Measurements from ENCODE around the gene ABLIM2. TPM values are rescaled to one million over a fixed set of nuclear protein-coding genes. Genes with fewer than 3 reads are reported as not detected.

ABLIM2 gene
- total RNA-seq, 1 experiment from 2014 or later, result 1.0 TPM

GRCh38 chr4:7943211-7943610 lies 215.4 kb downstream of the ABLIM2 start:
- Histone ChIP-seq H2BK20ac (ENCODE audit: low read depth, low read length, poor library complexity, severe bottlenecking) (no peak overlapping the region), H4K20me1 (ENCODE audit: control insufficient read depth, insufficient read depth, insufficient read length) (no peaks in the 10 kb centered on the region), H2BK12ac (ENCODE audit: insufficient read length, low read depth, low read length) (no peak overlapping the region), H3K9ac (ENCODE audit: extremely low read depth, insufficient read length, low read length) (no peak overlapping the region), H4K91ac (ENCODE audit: insufficient read length, low read depth, low read length) (no peak overlapping the region), H3K27ac (ENCODE audit: insufficient read length, low read depth, low read length) (no peak overlapping the region), H2AFZ (ENCODE audit: low read length) (no peak overlapping the region), H4K5ac (ENCODE audit: insufficient read length, low read depth, low read length) (no peak overlapping the region), H3K23ac (ENCODE audit: insufficient read length, low read depth, low read length) (no peak overlapping the region), H3K23me2 (ENCODE audit: insufficient read length, low read depth, low read length, poor library complexity, severe bottlenecking) (peaks cover 8% of the 10 kb centered on the region), H3K4me2 (ENCODE audit: insufficient read depth, insufficient read length, low read length) (no peak overlapping the region), H3K14ac (ENCODE audit: insufficient read depth, low read length) (no peak overlapping the region), H2BK120ac (ENCODE audit: low read depth, low read length, poor library complexity, severe bottlenecking) (no peak overlapping the region), H2BK5ac (ENCODE audit: insufficient read length, low read length) (no peak overlapping the region), H3T11ph (ENCODE audit: low read length) (no peak overlapping the region), H3K79me2 (ENCODE audit: insufficient read depth, low read length) (no peaks in the 10 kb centered on the region; the same call in 1 of the 2 replicates), H3K4me1 (ENCODE audit: insufficient read depth, low read length) (peaks cover 6% of the 10 kb centered on the region; the same call in 1 of the 2 replicates), H3K4ac (ENCODE audit: low read depth, low read length) (no peak overlapping the region), H2AK5ac (ENCODE audit: insufficient read length, low read length) (no peak overlapping the region), H3K27me3 (ENCODE audit: insufficient read depth, low read length) (no peaks in the 10 kb centered on the region), H3K79me1 (ENCODE audit: insufficient read depth, low read depth, low read length, poor library complexity, severe bottlenecking) (no peaks in the 10 kb centered on the region), H3K9me3 (ENCODE audit: control insufficient read depth, low read depth, low read length) (no peaks in the 10 kb centered on the region), H3K56ac (ENCODE audit: insufficient read length, low read depth, low read length) (no peak overlapping the region), H2BK15ac (ENCODE audit: low read depth, low read length) (no peak overlapping the region), H3K18ac (ENCODE audit: insufficient read length, low read depth, low read length) (no peak overlapping the region), H4K8ac (replicated peaks; ENCODE audit: insufficient read length, low read depth, low read length) (no peak overlapping the region)
- no peak overlapping the region for H3K4me3 Mint-ChIP-seq
- WGBS (ENCODE audit: extremely low coverage, insufficient read length, low lambda C conversion rate), result no CpG with 5 or more reads among the region's 8 CpGs
- DNase-seq, result no peak
- peaks cover 10% of the 10 kb centered on the region for H3K27me3 Mint-ChIP-seq (ENCODE audit: low read depth)
- H3K36me3 Mint-ChIP-seq (ENCODE audit: insufficient read depth in 1 of 3, low read depth in 3 of 3), result no peaks in the 10 kb centered on the region
- no peak overlapping the region for H3K27ac Mint-ChIP-seq
- TF ChIP-seq CTCF (conservative IDR thresholded peaks at IDR 0.05), result no peak
- no peaks in the 10 kb centered on the region for H3K9me3 Mint-ChIP-seq
- H3K4me1 Mint-ChIP-seq, result peaks cover 24 to 31% of the 10 kb centered on the region in 2 experiments
